Skeletal muscle satellite cell (primary cell): ENCODE data around the gene FIG4.
"Not testable (repeated sequence)": the region's sequence is repeated elsewhere in the genome, so short reads cannot be mapped to it uniquely, and the experiment has no call there.

Experiments
- H3K27me3 ChIP-seq: 2 replicates; pipeline ENCODE4 v1.7.0; 2013; ENCODE audit warnings: low read length; ENCODE audit not compliant: control insufficient read depth, insufficient read depth
- H3K36me3 ChIP-seq: 2 replicates; pipeline ENCODE4 v1.7.0; 2013; ENCODE audit warnings: mild to moderate bottlenecking, control low read depth, low read length; ENCODE audit not compliant: insufficient read depth
- H3K4me1 ChIP-seq: 2 replicates; pipeline ENCODE4 v1.7.0; 2013; ENCODE audit warnings: low read length; ENCODE audit not compliant: control insufficient read depth, insufficient read depth
- H3K4me2 ChIP-seq: 2 replicates; pipeline ENCODE4 v1.7.0; 2013; ENCODE audit warnings: mild to moderate bottlenecking, low read length
- H3K4me3 ChIP-seq: 2 replicates; pipeline ENCODE4 v1.7.0; 2013; ENCODE audit warnings: low read length
- H3K9ac ChIP-seq: 2 replicates; pipeline ENCODE4 v1.7.0; 2013; ENCODE audit warnings: mild to moderate bottlenecking, low read depth, low read length, moderate library complexity
- H3K9me3 ChIP-seq: replicated peaks from 2 replicates; pipeline ENCODE4 v1.7.0; 2013; ENCODE audit warnings: mild to moderate bottlenecking, control low read depth, low read length

Gene FIG4

DNA sequence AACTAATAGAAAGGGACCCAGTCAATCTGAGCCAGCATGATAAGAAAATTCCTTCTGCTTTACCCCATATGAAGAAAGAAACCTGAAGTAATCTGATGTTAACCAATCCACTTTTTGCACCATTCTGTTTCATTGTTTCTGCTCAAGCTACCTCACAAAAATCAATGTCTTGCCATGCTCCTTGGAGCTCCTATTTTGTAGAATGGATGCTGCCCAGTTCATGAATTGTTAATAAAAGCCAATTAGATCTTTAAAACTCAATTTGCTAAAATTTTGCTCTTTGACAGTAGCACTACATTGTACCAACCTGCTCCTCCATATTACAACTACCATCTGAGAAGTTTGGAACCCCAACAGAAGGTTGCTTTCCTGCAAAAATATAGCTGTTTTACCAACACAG is 170.8 kb downstream of the FIG4 start:
- H3K4me1 ChIP-seq, result no peaks in the 10 kb centered on the region
- no peak overlapping the region for H3K9ac ChIP-seq
- no peaks in the 10 kb centered on the region for H3K9me3 ChIP-seq
- peaks cover 8% of the 10 kb centered on the region for H3K27me3 ChIP-seq
- no peak overlapping the region for H3K4me2 ChIP-seq
- H3K4me3 ChIP-seq, result no peak overlapping the region
- H3K36me3 ChIP-seq, result no peaks in the 10 kb centered on the region

DNA sequence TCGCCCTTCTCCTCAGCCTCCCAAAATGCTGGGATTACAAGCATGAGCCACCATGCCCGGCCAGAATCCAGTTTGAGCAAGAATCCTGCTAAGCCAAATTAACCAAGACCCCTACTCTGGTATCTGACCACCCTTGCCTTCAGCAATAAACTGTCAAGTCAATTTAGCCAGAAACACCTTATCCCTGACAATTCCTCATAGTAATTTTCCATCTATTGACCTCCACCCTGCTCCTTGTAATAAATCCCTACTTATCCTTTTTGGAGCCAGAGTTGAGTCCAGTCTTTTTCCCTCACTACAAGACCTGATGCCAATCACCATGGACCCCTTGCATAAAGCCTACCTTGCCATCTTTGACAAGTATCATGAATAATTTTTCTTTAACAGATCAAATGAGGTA is 173.0 kb downstream of the FIG4 start:
- no peaks in the 10 kb centered on the region for H3K9me3 ChIP-seq
- H3K27me3 ChIP-seq, result peaks cover 12% of the 10 kb centered on the region
- H3K4me2 ChIP-seq, result no peak overlapping the region
- no peaks in the 10 kb centered on the region for H3K36me3 ChIP-seq
- no peak overlapping the region for H3K9ac ChIP-seq
- no peaks in the 10 kb centered on the region for H3K4me1 ChIP-seq
- H3K4me3 ChIP-seq, result no peak overlapping the region

DNA sequence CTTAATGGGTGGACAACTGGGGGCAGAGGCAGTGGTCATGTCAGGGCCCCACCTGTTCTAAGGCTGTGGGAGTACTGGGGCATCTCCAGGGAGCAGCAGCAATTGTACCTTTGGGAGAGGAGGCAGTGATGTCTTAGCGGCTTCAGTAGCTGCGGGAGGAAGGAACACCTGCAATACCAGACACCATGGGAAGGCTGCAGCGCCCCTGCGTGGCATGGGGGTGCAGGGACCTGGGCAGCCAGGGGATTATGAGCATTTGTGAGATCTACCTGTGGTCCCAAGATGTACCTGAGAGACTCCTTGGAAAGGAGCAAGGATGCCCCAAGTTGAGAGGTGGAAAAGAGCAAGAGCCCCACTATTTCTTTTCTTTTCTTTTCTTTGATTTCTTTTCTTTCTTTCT is 174.9 kb downstream of the FIG4 start:
- Histone ChIP-seq H3K4me1 (no peaks in the 10 kb centered on the region), H3K27me3 (peaks cover 12% of the 10 kb centered on the region), H3K4me2 (no peak overlapping the region), H3K36me3 (no peaks in the 10 kb centered on the region), H3K9ac (no peak overlapping the region), H3K4me3 (no peak overlapping the region), H3K9me3 (no peaks in the 10 kb centered on the region)

DNA sequence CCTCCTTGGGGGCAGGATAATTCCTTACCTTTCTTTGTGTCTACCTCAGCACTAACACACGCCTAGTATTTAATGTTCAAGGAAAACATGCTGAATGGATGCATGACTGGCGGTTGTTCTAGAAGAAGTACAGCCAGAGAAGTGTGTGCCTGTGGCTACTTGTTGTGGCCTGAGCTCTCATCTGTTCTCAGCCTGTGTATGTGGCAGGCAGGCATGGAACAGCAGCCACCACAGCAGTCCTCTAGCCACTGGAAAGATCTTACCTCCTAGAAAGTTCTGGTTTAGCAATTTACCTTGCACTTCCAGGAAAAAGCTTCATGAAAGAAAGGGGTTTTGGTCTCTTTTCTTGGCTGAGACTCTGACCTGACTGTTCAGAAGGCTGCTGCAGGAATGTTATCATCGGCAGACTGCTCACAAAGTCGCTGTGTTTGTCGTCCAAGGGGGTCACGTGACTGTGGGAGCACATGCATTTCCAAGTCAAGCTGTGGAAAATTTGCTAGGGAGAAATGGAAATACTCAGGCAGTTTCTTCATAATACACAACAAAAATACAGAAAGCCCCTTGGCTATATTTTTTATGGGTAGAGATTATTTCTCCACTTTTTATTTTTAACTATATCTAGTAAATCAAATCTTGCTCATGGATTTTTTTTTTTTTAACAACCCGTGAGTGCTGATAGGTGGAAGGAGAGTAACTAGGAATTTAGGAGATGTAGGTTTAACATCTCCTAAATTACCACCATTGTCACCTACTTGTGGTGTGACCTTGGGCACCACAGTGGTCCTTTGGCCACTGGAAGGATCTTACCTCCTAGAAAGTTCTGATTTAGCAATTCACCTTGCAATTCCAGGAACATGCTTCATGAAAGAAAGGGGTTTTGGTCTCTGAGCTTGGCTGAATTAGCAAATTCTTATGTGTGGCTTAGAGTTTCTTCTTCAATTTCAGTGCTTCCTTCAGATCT is 176.2 kb downstream of the FIG4 start:
- Histone ChIP-seq H3K36me3 (no peaks in the 10 kb centered on the region), H3K9ac (no peak overlapping the region), H3K4me2 (no peak overlapping the region), H3K4me3 (no peak overlapping the region), H3K27me3 (peaks cover 12% of the 10 kb centered on the region), H3K4me1 (no peaks in the 10 kb centered on the region), H3K9me3 (no peaks in the 10 kb centered on the region)

DNA sequence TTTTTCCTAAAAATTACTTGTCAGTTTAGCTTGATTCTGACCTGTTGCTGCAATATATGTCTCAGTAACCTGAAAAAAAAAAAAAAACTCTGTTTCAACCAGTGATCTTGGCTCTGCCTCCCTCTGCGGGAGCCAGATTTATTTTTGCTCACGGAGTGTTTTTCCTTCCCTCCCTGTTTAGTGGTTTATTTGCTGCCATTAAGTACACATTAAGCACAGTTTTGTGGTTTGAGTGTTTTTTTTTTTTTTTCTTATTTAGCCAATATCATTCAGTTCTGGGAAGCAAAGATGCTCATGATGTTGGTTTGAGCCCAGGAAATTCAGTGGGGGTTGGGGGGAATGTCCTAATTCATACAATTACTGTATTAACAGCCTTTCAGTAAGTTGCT is 176.9 kb downstream of the FIG4 start:
- Histone ChIP-seq H3K36me3 (no peaks in the 10 kb centered on the region), H3K9ac (no peak overlapping the region), H3K4me1 (no peaks in the 10 kb centered on the region), H3K27me3 (peaks cover 12% of the 10 kb centered on the region), H3K4me2 (no peak overlapping the region), H3K4me3 (no peak overlapping the region), H3K9me3 (no peaks in the 10 kb centered on the region)

DNA sequence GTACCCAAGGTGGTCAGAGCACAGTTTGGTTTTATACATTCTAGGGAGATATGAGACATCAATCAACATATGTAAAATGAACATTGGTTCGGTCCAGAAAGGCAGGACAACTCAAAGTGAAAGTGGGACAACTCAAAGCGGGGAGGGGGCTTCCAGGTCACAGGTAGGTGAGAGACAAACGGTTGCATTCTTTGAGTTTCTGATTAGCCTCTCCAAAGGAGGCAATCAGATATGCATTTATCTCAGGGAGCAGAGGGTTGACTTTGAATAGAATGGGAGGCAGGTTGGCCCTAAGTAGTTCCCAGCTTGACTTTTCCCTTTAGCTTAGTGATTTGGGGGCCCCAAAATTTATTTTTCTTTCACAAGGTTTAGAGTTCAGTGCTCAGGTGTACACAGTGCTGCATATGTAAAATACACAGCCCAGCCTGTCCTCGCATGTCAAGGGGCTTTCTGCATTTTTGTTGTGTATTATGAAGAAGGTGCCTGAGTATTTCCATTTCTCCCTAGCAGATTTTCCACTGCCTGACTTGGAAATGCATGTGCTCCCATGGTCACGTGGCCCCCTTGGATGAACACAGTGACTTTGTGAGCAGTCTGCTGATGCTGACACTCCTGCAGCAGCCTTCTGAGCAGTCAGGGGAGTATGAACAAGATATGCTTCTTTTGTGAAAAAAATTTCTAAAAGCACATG is 178.4 kb downstream of the FIG4 start:
- not testable (repeated sequence) for H3K36me3 ChIP-seq, H3K9me3 ChIP-seq
- peaks cover 12% of the 10 kb centered on the region for H3K27me3 ChIP-seq

DNA sequence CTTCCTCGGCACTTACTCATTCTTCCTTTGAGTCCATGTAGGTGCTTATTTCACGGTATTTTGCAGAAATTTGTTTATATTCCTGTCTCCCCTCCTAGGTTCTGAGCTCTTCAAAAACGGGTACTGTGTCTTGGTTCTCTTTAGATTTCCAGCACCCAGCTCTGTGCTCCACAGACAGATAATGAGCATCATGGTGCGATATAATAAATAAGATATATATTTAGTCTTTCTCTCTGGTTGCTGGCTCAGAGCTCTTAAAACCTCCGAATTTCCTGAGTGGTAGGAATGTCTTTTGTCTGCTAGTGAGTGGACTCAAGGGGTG is 179.0 kb downstream of the FIG4 start:
- no peaks in the 10 kb centered on the region for H3K9me3 ChIP-seq
- no peak overlapping the region for H3K4me2 ChIP-seq
- H3K9ac ChIP-seq, result no peak overlapping the region
- no peak overlapping the region for H3K4me3 ChIP-seq
- H3K27me3 ChIP-seq, result peaks cover 12% of the 10 kb centered on the region
- H3K4me1 ChIP-seq, result no peaks in the 10 kb centered on the region
- H3K36me3 ChIP-seq, result no peaks in the 10 kb centered on the region

More for the DNA sequence above, 178.4 kb downstream of the FIG4 start:
- H3K4me1 ChIP-seq, H3K4me2 ChIP-seq, H3K4me3 ChIP-seq, H3K9ac ChIP-seq: not testable (repeated sequence)

DNA sequence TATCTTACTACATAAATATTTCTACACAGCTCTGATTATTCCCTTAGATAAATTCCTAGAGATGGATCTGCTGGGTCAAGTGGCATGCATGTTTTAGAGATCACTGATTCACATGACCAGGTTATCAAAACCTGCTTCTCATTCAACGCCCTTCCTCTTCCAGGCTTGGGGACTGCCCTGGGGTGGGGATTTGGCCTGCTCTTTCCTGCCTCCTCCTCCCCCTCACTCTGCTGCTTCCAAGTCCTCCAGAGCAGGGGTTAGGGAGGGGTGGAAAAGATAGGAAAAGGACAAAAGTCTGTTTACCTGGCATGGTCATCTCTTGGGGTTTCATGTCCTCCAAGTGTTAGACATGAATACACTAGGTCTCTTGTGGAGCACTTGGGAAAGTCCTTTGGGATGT is 181.5 kb downstream of the FIG4 start:
- Histone ChIP-seq H3K9me3 (no peaks in the 10 kb centered on the region), H3K4me1 (no peaks in the 10 kb centered on the region), H3K36me3 (no peaks in the 10 kb centered on the region), H3K27me3 (no peaks in the 10 kb centered on the region), H3K4me3 (no peak overlapping the region), H3K9ac (no peak overlapping the region), H3K4me2 (no peak overlapping the region)

DNA sequence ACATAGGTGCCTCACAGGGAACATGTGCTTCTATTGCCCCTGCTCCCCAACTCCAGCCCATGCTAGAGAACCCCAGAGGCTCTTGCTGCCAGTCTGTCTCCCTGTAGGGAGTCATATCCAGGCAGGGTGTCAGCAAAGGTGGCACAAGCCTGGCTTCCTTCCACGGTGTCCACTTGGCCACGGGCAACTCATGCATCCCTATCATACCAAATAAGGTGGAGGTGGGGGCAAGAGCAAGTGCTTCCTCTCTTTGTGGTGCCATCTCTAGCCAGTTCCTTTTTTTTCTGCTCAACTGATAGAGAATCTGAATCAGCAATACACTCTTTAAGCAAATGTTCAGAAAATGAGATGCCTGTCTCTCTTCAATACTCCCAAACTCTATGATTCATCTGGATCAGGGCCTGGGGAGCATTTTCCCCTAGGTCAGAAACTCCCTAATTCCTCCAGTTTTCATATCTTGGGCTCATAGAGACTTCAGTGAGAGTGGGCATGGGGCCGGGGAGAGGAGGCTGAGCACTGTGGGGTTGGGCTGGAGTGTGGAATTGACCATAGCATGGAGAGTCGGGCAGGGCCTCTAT is 182.0 kb downstream of the FIG4 start:
- no peak overlapping the region for H3K4me3 ChIP-seq

DNA sequence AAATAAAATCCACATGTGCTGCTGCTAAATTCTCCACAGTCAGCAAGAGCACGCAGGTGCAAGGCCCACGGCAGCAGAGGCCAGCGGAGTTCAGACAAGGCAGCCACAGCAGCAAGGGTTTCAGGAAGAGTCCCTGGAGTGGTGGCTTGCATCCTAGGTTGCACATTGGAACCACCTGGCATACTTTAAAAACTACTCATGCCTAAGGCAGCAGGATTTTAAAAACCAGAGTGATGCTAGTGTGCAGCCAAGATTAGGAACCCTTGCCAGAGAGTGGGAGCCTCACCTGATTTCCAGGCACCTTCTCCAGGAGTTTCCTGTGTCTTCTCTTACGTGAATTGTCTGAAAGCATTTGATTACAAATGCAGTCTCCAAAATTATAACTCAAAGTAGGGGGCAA is 183.0 kb downstream of the FIG4 start:
- H3K36me3 ChIP-seq, result no peaks in the 10 kb centered on the region
- H3K27me3 ChIP-seq, result no peaks in the 10 kb centered on the region
- H3K4me3 ChIP-seq, result no peak overlapping the region
- no peaks in the 10 kb centered on the region for H3K4me1 ChIP-seq
- no peaks in the 10 kb centered on the region for H3K9me3 ChIP-seq
- H3K4me2 ChIP-seq, result no peak overlapping the region
- H3K9ac ChIP-seq, result no peak overlapping the region

More for the DNA sequence above, 182.0 kb downstream of the FIG4 start:
- Histone ChIP-seq H3K9me3 (no peaks in the 10 kb centered on the region), H3K27me3 (no peaks in the 10 kb centered on the region), H3K9ac (no peak overlapping the region), H3K36me3 (no peaks in the 10 kb centered on the region), H3K4me1 (no peaks in the 10 kb centered on the region), H3K4me2 (no peak overlapping the region)

DNA sequence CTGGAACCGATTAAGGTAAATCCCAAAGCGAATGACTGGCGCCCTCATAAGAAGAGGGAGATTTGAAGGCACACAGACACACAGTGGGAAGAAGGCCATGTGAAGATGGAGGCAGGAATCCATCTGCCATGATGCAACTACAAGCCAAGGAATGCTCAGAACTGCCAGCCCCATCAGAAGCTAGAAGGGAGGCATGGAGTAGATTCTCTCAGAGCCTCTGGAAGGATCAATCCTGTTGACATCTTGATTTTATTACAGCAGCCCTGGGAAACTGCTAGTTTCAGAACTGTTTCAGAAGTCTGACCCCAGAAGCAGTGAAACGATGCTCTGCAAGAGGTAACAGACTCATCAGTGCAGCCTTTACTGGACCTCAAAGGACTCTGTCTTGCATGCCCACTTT is 183.5 kb downstream of the FIG4 start:
- H3K9ac ChIP-seq, result no peak overlapping the region
- H3K4me3 ChIP-seq, result no peak overlapping the region

More for the DNA sequence above, 183.5 kb downstream of the FIG4 start:
- no peaks in the 10 kb centered on the region for H3K36me3 ChIP-seq
- no peaks in the 10 kb centered on the region for H3K9me3 ChIP-seq
- H3K27me3 ChIP-seq, result no peaks in the 10 kb centered on the region
- H3K4me1 ChIP-seq, result no peaks in the 10 kb centered on the region
- H3K4me2 ChIP-seq, result no peak overlapping the region
